ENCODE measurements around the gene FBXW11. TPM values are rescaled to one million over a fixed set of nuclear protein-coding genes. Genes with fewer than 3 reads are reported as not detected.

Gene FBXW11
- total and polyA plus RNA-seq, 12 donors = 5.3 to 108 (median 76.6) TPM

DNA sequence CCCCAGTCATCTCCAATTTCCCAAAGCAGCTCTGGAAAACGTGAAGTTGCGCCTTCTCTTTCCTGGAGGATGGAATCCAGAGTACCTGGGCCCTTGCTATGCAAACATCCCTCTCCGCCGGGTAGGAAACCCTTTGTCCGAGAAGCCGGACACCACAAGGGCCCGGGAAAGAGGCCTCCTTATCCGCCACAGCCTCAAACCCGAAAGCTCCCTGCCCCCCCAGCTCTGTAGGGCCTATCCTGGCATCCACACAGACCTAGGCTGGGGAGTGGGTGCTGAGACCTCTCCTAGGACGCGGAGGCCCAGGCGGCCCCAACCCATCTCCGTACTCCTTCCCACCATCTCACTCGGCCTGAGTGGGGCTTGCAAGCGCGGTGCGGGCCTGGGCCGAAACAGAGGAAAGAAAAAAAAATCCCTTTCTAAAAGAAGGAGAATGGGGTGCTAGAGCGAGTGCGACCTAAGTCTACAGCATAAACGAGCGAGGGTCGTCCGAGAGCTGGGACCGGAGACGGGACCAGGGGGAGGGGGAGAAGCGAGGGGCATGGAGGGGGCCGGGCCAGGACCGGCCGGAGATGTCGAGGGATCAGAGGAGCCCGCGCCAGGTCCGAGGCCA, 624 bp downstream of the FBXW11 start:
- intact Hi-C loops (cut with DNase I) = loop anchor here in 7 of 10 donors (2.0 to 10.0 kb wide), 6 partner anchors 36 to 94 kb away; no protein-coding TSS in a partner anchor
- Histone ChIP-seq H3K4me3 (peak overlapping the region; percentile 79 to 99 (median 91)), H3K27ac (peak overlapping the region; percentile 90 to 99 (median 98)), H3K27me3 (no peaks in the 10 kb centered on the region), H3K36me3 (no peaks in the 10 kb centered on the region), H3K4me1 (peaks cover 20 to 72% (median 59%) of the 10 kb centered on the region in 9 donors), H3K9me3 (no peaks in the 10 kb centered on the region)
- DNase-seq (peak; percentile 18 to 24), ATAC-seq (peak; percentile 5 to 49 (median 18))
- TF ChIP-seq, protein P1, sequence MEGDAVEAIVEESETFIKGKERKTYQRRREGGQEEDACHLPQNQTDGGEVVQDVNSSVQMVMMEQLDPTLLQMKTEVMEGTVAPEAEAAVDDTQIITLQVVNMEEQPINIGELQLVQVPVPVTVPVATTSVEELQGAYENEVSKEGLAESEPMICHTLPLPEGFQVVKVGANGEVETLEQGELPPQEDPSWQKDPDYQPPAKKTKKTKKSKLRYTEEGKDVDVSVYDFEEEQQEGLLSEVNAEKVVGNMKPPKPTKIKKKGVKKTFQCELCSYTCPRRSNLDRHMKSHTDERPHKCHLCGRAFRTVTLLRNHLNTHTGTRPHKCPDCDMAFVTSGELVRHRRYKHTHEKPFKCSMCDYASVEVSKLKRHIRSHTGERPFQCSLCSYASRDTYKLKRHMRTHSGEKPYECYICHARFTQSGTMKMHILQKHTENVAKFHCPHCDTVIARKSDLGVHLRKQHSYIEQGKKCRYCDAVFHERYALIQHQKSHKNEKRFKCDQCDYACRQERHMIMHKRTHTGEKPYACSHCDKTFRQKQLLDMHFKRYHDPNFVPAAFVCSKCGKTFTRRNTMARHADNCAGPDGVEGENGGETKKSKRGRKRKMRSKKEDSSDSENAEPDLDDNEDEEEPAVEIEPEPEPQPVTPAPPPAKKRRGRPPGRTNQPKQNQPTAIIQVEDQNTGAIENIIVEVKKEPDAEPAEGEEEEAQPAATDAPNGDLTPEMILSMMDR (IDR thresholded peaks at IDR 0.05) = no peak
- WGBS, 2 donors = 0% methylated on average over 34 of the region's 34 CpGs

DNA sequence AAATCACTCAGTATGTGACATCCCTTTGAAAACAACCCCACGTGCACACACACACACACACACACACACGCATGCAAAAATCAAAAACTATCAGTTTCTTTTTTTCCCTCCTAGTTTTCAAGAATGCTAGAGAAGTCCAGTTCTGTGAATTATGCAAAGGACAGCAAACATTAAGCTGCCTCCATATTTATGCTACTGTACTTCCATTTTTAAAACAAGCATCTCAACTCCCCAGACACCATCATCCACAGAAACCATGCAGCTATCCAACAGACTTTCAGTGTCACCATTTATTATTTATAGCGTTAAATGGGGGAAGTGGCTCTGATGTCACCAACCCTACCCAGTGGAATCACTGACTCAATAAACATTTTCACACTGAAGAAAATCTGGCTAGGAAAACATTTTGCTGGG, 1.6 kb downstream of the FBXW11 start:
- 26 to 41% methylated on average over 3 of the region's 3 CpGs for WGBS, 2 donors
- peaks cover 20 to 78% (median 68%) of the 10 kb centered on the region in 9 donors for H3K4me1 ChIP-seq
- no peaks in the 10 kb centered on the region for H3K36me3 ChIP-seq
- H3K9me3 ChIP-seq = no peaks in the 10 kb centered on the region
- peak in 1 of 8 donors; percentile 12 for ATAC-seq
- TF ChIP-seq, protein P1 (IDR thresholded peaks at IDR 0.05) = no peak
- H3K27ac ChIP-seq = peak overlapping the region in 9 of 10 donors; percentile 90 to 99 (median 98)
- H3K4me3 ChIP-seq = peak overlapping the region; percentile 79 to 99 (median 91)
- no peak for DNase-seq
- H3K27me3 ChIP-seq = no peaks in the 10 kb centered on the region
- intact Hi-C loops (cut with DNase I) = loop anchor here in 8 of 10 donors (5.0 to 10.0 kb wide), 5 partner anchors 37 to 93 kb away; no protein-coding TSS in a partner anchor

DNA sequence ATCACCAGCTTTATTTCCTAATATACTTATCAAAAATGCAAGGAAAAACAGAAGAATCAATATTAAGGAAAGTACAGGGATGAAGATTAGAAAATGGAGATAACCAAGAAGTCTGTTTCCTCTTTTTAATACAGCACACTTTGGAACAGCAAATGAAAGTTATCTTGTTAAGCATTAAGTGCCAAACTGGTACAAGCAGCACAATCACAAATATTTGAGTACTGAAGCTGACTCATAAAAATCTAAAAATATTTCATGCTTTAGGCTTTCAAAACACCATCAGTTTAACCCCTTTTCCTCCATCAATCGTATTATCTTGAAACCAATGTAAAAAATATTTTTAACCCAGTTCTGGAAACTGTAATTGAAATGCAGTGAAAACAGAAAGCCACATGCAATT, 2.7 kb downstream of the FBXW11 start:
- H3K4me3 ChIP-seq = peak overlapping the region in 4 of 10 donors; percentile 4 to 99 (median 86)
- intact Hi-C loops (cut with DNase I) = loop anchor here in 6 of 10 donors (5.0 to 10.0 kb wide), 4 partner anchors 51 to 91 kb away; no protein-coding TSS in a partner anchor

GRCh38 chr5:172002840-172003512, 3.5 kb downstream of the FBXW11 start:
- peak overlapping the region in 7 of 10 donors; percentile 0 to 99 (median 66) for H3K27ac ChIP-seq
- WGBS, 2 donors = 74 to 78% methylated on average over 6 of the region's 6 CpGs
- DNase-seq (no peak), ATAC-seq (no peak)
- peak overlapping the region in 1 of 10 donors; percentile 4 for H3K4me3 ChIP-seq
- no peaks in the 10 kb centered on the region for H3K9me3 ChIP-seq
- no peaks in the 10 kb centered on the region for H3K27me3 ChIP-seq
- H3K4me1 ChIP-seq = peaks cover 20 to 83% (median 71%) of the 10 kb centered on the region in 9 donors
- TF ChIP-seq, protein P1 (IDR thresholded peaks at IDR 0.05) = no peak
- H3K36me3 ChIP-seq = no peaks in the 10 kb centered on the region
- intact Hi-C loops (cut with DNase I) = loop anchor here in 6 of 10 donors (5.0 to 10.0 kb wide), 4 partner anchors 52 to 91 kb away; no protein-coding TSS in a partner anchor

More for the DNA sequence above, 2.7 kb downstream of the FBXW11 start:
- Histone ChIP-seq H3K36me3 (no peaks in the 10 kb centered on the region), H3K27ac (peak overlapping the region in 9 of 10 donors; percentile 0 to 99 (median 51)), H3K9me3 (no peaks in the 10 kb centered on the region), H3K27me3 (no peaks in the 10 kb centered on the region), H3K4me1 (peaks cover 20 to 84% (median 77%) of the 10 kb centered on the region in 9 donors)
- DNase-seq (no peak), ATAC-seq (no peak)
- 16 to 18% methylated on average over 1 of the region's 1 CpG for WGBS, 2 donors
- TF ChIP-seq, protein P1 (IDR thresholded peaks at IDR 0.05) = no peak

Measured in heart right ventricle (tissue), 16 donors.